ENCODE measurements around the gene MARK2.
"Not testable (repeated sequence)": the region's sequence is repeated elsewhere in the genome, so short reads cannot be mapped to it uniquely, and the experiment has no call there.

MARK2 gene

DNA sequence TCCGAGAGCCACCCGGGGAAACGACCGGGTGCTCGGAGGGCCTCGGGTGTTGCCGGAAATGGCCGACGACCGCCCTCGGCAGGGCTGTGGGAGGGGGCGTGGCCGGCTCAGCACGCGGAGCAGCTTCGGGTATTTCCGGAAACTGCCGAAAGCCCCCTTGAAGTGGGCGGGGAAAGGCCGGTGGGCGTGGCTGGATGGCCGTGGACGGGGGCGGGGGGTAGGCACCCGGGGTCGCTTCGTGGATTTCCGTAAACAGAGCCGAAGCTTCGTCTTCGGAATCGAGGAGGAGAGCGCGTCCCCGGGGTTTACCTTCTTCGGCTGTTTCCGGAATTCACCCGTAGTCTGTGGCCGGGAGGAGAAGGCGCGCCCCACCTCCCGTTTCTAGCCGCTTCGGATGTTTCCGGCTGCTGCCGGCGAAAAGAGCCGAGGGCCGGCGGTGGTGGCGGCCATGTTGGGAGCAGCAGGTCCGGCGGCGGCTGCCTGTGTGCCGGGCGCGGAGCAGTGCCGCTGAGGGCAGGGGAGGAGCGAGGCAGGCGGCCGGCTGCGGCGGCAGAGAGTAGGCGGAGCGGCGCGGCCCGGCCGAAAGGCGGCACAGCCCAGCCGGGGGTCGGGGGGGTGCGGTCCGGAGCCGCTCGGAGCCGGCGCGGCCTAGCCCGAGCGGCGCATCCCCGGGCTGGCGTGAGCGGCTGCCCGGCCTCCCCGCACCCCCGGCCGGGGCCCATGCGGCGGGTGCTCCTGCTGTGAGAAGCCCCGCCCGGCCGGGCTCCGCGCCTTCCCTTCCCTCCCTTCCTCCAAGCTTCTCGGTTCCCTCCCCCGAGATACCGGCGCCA lies at the start of gene MARK2:
Gene MARK2, plus strand, starts transcription at position 433 of the 830 bp plus-strand sequence. Its CDS starts 397 bp downstream, at position 830.
- peak; percentile 97 for DNase-seq (ENCODE audit: low read depth)

DNA sequence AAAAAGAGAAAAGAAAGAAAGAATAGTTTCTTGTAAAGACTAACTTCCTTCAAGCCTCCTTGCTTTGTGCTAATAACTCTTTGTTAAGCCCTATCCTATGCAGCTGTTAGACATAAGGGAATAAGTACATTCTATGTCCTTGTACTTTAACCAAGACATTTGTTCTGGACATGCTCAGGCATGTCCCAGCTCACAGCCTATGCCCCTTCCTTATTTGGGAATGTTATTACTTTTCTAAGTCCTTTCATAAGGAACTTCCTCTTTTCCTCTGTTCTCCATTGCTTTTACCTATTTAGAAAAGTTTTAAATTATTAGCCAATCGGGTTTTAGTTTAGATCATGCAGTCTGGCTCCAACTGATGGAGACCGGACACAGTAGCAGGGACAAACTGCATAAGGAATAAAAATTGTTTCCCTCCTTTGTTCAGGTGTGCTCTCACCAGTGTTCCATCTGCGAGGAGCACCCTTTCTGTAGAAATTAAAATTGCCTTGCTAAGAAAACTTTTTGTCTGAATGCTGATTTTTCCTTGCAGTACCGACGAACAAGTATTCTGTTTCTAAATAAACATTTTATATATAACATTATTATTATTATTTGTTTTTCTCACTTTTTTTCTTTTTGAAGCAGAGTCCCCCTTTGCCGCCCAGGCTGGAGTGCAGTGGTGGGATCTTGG lies 47.3 kb upstream of the MARK2 start:
- DNase-seq (ENCODE audit: low read depth), result no peak

DNA sequence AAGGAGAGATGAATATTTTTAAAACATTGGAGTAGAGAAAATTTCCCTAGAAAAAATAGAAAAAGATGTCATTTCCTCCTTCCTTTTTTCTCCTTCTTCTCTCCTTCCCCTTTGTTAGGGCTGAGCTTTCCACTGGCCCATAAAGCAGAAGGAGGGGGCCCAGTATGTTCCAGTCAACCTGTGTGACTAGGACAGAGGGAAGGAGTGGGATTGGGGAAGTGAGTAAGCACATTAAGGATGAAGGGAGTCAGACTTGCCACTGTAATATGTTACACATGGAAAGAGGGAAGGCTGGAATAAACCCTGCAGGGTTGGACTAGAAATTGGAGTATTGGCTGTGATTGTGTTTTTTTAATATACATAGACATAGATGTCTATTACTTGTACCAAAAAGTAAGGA lies 45.7 kb upstream of the MARK2 start:
- DNase-seq (ENCODE audit: low read depth), result no peak

DNA sequence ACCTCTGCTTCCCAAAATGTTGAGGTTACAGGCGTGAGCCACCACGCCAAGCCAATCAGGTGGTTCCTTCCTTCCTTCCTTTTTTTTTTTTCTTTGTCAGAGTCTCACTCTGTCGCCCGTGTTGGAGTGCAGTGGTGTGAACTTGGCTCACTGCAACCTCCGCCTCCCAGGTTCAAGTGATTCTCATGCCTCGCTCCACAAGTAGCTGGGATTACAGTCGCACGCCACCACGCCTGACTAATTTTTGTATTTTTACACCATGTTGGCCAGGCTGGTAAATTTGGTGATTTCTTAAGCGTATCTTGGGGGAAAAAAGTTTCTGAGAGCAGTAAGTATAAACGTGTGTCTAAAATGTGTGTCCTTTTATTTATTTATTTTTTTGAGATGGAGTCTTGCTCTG lies 43.8 kb upstream of the MARK2 start:
- DNase-seq (ENCODE audit: low read depth), result no peak

DNA sequence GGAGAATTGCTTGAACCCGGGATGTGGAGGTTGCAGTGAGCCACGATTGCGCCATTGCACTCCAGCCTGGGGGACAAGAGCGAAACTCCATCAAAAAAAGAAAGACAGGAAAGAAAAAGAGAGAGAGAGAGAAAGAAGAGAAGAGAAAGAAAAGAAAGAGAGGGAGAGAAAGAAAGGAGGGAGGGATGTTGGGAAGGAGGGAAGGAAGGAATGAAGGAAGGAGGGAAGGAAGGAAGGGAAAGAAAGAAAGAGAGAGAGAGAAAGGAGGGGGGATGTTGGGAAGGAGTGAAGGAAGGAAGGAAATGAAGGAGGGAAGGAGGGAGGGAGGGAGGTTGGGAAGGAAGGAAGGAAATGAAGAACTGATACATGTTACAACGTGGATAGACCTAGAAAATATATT lies 38.0 kb upstream of the MARK2 start:
- no peak for DNase-seq (ENCODE audit: low read depth)

DNA sequence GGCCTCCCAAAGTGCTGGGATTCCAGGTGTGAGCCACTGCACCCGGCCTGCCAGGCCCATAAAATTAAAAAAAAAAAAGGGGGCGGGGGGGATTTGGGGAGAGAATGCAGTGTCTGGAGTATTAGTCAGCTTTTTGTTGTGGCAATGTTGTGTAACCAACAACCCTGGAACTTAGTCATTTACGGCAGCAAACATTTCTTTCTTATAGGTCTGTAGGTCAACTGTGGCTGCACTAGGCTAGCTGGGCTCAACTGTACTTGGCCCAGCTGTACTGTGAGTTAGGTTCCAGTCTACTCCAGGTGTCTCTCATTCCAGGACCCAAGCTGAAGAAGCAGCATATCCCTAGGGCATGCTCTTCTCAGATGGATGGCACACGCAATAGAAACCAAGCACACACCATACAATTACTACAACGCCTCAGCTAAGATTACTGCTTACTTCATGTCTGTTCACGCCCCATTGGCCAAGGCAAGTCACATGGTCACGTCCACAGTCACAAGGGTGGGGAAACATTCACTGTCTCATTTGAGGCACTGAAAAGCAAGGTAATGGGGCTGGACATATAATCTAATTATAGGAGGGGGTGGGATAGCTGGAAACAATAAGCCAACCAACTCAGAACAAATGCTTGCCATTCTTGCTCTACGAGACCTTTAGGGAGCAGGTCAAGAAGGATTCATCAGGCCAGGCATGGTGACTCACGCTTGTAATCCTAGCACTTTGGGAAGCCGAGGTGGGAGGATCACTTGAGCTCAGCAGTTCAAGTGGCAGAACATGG lies 36.1 kb upstream of the MARK2 start:
- DNase-seq (ENCODE audit: low read depth), result no peak

DNA sequence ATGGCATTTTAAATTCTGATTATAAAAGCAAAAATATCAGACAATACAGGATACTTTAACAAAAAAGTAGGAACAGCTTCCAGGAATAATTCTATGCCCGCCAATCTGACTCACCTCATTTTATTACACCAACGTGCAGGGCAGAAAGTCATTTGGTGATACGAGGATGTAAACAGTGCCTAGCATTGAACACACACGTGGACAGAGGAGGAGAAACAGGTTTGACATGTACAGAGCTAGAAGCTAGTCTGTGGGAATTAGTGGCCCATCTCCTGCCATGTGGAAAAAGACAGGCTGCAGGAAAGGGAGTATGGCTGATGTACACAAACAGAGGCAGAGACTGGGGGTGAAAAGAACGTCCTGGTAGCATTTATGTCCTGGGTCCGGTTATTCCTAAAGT lies 34.7 kb upstream of the MARK2 start:
- DNase-seq (ENCODE audit: low read depth), result no peak

DNA sequence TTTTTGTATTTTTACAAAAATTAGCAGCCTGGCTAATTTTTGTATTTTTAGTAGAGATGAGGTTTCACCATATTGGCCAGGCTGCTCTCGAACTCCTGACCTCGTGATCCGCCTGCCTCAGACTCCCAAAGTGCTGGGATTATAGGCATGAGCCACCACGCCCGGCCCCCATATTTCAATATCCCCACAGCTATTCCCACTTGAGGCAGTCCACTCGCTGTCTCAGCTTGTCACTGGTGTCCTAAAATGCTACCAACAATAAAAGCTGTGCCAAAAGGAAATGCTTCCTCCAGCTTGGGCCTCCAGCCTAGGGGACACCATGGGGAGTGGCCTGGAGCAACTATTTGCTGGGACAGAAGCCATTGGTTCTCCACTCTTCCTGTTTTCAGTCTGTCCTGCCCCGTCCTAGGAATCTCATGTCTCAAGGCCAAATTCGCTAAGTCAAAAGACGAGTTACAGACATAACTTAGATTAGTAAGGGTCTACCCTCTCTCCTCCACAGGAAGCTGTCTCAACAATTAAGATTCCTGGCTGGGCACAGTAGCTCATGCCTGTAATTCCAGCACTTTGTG lies 33.0 kb upstream of the MARK2 start:
- DNase-seq (ENCODE audit: low read depth), result no peak

DNA sequence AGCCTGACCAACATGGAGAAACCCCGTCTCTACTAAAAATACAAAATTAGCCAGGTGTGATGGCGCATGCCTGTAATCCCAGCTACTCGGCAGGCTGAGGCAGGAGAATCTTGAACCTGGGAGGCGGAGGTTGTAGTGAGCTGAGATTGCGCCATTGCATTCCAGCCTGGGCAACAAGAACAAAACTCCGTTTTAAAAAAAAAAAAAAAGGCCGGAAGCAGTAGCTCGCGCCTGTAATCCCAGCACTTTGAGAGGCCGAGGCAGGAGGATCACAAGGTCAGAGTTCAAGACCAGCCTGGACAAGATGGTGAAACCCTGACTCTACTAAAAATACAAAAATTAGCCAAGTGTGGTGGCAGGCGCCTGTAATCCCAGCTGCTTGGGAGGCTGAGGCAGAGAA lies 28.5 kb upstream of the MARK2 start:
- DNase-seq (ENCODE audit: low read depth), result not testable (repeated sequence)

DNA sequence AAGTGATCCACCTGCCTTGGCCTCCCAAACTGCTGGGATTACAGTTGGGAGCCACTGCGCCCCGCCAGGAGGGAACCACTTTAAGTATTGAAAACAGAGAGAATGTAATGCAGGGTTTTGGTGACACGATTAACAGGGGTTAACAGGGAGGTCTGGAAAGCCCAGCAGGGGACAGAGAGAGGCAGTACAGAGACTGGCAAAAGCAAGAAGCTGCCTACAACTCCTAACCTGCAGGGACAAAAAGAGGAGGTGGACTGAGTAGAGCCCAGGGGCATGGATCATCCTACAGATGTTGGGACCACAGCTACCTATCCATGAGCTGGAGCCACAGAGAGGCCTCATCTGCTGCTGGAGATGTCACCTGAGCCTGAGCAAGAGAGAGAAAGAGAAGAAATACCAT lies 27.4 kb upstream of the MARK2 start:
- no peak for DNase-seq (ENCODE audit: low read depth)

DNA sequence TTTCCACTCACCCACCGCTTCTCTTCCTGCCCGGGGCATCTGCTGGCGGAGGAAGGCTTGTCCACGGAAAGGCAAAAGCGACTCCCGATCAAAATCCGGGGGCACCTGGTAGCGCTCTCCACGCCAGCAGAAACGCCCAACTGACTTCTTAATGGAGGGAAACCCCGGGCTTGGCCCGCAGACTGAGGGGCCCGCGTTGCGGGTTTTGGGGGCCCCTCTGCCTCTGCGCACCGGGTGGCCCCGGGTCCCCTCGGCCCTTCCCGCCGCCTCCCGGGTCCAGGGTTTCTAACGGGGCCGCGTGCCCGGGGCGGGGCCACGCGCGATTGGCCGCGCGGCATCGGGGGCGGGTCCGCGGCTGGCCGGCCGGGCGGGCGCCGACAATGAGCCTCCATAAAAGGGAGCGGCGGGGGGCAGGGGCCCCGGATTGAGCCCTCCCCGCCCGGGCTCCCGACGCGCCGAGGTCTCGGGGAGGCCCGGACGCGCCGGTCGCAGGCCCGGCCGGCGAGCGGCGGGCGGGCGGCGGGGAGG lies 25.8 kb upstream of the MARK2 start, which contains the start of gene SPINDOC:
Gene SPINDOC, plus strand, starts transcription at position 422 of the 528 bp plus-strand sequence. CDS start 231 bp downstream, outside the sequence.
- DNase-seq (ENCODE audit: low read depth), result peak; percentile 46

DNA sequence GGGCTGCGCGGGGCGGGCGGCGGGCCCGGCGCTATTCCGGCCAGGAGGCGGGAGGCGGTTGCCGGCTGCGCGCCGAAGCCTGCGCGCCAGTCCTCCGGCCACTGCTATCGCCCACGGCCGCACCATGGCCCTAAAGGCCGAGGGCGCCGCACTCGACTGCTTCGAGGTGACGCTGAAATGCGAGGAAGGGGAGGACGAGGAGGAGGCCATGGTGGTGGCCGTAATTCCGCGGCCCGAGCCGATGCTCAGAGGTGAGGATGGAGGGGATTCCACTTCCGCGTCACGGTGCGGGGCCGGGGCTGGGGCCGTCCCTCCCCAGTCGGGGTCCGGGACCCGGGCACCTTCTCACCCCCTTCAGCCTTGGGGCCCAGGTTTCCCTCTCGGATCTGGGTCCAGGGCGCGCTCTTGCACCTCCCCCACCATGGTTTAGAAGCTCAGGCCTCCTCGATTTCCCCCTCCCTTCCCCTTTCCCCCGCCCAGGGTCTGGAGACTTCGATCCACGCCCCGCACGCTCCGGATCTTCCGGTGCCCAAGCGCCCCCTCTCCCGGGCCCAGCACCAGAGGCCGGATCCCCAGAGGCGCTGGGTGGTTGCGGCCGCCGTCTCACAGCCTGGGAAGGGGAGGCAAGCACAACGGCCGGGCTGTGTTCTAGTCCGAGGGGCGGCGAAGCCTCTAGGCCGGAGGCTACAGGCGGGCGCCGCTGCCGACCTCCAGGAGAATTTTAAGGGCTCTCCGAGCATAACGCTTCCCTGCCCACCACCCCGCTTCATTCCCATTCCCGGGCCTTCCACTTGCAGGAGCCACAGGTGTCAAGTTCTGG lies 25.1 kb upstream of the MARK2 start:
- DNase-seq (ENCODE audit: low read depth), result no peak

DNA sequence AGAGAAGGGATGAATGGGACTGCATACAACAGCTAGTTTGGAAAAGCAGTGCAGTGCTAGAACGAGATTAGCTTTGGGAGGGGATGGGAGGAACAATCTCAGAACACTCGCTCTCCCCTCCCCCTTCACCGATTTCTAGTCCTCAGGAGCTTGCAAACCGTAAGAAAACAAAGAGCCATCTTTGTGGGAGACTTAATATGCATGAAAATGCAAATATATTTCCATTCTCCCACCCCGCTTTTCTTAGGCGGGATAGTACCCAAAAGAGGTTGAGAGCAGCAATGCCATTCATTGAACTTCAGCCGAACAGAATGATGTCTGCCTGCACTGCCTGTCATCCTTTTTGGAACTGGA lies 24.6 kb upstream of the MARK2 start:
- DNase-seq (ENCODE audit: low read depth), result no peak

DNA sequence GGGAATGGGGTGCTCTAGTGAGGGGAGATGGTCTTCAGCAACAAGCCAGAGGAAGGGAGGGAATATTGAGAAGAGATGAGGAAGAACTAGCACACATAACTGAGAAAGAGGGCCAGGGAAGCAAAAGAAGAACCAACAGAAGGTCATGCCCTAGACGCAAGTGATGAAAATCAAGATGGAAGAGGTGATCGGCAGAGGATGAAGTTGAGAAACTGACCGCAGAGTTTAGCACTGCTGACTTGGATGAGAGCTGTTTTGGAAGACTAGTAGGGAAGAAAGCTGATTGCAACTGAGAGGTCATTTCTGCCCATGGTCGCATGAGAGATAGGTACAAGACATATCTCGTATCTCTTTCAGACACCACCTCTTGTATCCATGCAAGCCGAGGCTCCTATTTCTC lies 22.7 kb upstream of the MARK2 start:
- no peak for DNase-seq (ENCODE audit: low read depth)

DNA sequence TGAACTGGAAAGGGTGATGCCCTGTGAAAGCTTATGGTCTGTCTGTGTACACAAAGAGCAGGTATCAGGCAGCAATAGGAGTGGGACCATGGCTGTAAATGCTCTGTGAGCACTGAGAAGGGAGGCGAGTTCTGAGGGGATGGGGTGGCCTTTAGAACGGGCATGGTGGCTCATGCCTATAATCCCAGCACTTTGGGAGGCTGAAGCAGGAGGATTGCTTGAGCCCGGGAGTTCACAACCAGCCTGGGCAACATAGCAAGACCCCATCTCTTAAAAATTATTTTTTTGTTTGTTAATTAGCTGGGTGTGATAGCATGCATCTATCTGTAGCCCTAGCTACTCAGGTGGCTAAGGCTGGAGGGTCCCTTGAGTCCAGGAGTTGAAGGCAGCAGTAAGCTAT lies 22.2 kb upstream of the MARK2 start:
- no peak for DNase-seq (ENCODE audit: low read depth)

DNA sequence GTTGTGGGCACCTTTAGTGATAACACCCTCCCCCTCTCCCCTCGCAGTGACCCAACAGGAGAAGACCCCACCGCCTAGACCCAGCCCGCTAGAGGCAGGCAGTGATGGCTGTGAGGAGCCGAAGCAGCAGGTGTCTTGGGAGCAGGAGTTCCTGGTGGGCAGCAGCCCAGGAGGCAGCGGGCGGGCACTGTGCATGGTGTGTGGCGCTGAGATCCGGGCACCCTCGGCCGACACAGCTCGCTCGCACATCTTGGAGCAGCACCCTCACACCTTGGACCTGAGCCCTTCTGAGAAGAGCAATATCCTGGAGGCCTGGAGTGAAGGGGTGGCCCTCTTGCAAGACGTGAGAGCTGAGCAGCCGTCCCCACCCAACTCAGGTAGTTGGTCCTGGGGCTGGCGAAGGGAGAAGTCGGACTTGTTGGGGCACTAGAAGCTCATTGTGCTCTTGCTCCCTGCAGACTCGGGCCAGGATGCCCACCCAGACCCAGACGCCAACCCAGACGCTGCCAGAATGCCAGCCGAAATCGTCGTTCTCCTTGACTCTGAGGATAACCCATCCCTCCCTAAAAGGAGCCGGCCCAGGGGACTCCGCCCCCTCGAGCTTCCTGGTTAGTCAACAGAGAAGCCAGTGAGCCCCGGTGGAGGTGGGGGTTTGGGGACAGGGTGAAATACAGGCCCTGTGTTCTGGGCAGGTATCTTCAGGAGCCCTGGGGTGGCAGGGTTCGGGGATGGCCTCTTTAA lies 21.0 kb upstream of the MARK2 start:
- no peak for DNase-seq (ENCODE audit: low read depth)

DNA sequence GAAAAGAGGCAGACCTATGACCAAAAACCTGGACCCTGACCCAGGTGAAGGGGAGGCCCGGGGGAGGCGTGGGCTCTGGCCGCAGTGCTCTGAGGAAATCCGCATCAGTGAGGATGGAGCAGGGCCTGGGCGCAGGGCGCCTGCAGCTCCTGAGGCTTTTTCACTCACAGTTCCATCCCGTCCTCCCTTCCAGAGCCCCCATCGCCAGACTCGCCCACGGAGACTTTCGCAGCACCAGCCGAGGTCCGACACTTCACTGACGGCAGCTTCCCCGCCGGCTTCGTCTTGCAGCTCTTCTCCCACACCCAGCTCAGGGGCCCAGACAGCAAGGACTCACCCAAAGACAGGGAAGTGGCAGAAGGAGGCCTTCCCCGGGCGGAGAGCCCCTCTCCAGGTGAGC lies 20.3 kb upstream of the MARK2 start:
- no peak for DNase-seq (ENCODE audit: low read depth)

DNA sequence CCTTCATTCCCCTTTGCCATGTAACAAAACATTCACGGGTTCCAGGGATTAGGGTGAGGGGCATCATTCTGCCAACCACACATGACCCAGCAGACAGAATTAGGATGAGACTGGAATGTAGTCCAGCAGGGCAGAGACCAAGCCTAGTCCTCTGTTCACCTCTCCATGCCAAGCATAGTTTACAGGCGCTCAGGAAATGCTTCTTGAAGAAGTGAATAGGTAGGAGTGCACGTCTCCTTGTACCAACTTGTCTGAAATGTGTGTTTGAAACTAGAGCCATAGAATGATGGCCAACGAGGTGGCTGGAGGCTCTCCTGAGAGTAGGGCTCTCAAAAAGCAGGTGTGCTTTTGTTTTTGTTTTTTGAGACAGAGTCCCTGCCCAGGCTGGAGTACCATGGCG lies 17.5 kb upstream of the MARK2 start:
- no peak for DNase-seq (ENCODE audit: low read depth)

DNA sequence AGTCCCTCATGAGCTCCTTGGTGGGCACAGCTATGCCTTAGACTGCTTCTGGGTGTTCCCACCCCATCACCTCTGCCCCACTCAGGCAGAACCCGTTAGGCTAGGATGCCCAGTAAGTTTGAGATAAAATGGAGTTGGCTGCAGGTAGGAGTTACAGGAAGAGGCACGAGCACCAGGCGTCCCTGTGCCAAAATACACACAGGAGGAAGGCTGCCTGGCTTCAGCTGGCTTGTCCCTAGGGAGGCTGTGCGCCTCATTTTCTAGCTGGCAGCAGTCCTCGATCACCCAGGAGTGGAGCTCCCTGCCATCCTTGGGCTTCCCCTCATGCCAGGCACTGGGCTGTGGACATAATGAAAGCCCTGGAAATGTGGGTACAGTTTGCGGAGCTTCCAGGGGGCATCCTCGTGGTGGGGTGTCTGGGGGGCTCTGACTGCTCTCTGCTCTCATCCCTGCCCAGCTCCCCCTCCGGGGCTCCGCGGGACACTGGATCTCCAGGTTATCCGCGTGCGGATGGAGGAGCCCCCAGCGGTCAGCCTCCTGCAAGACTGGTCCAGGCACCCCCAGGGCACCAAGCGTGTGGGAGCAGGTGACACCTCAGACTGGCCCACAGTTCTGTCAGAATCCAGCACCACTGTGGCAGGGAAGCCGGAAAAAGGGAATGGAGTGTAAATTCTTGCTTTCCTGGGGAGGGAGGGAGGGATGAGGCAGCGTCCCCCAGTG lies 12.3 kb upstream of the MARK2 start:
- DNase-seq (ENCODE audit: low read depth), result no peak

Measured in stimulated activated CD8-positive, alpha-beta memory T cell treated with anti-CD3 and anti-CD28 coated beads, Interleukin-15, amount 100 ng/mL, for 24 hours (primary cell).